ENCODE measurements around the gene NPTXR.
A peak's percentile ranks its signal among the peaks of the same experiment; 100 is the strongest.

The NPTXR gene

DNA sequence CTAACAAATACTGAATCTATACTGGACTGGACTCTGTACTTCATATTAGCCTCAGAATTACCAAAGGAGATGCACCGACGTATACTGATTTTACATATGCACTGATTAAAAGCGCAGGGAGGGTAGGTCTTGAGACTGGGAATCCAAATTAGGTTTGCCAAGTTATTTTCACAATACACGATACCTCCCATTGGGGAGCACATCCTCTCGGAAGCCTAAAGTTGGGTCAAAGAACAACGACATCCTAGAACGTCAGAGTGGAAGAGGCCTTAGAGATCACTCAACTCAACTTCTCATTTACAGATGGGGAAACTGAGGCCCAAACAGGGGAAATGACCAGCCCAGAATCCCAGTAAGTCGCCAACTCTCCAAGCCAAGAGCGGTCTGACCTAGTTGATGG, 50.5 kb downstream of the NPTXR start:
- Mint-ChIP-seq H3K9me3 (no peaks in the 10 kb centered on the region), H3K27ac (peak overlapping the region; percentile 84)
- no peak for ATAC-seq

DNA sequence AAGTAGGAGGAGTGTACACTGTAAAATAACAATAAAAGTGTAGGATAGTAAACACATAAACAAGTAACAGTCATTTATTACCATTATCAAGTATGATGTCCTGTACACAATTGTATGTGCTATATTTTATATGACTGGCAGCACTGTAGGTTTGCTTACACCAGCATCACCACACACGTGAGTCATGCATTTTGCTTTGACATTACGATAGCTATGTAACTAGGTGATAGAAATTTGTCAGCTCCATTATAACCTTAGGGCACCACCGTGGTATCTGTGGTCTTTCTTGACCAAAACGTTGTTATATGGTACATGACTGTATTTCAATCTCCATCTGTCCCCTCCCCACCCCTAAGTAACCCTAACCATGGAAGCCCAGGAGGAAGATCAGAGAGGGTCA, 51.0 kb downstream of the NPTXR start:
- Mint-ChIP-seq H3K4me3 (peak overlapping the region; percentile 88), H3K27ac (peak overlapping the region; percentile 84), H3K9me3 (no peaks in the 10 kb centered on the region), H3K36me3 (ENCODE audit: low read depth) (no peaks in the 10 kb centered on the region), H3K4me1 (peaks cover 14% of the 10 kb centered on the region), H3K27me3 (peaks cover 9% of the 10 kb centered on the region)
- DNase-seq (peak; percentile 10), ATAC-seq (peak; percentile 55)

More for the DNA sequence above, 50.5 kb downstream of the NPTXR start:
- Mint-ChIP-seq H3K4me3 (peak overlapping the region; percentile 88), H3K36me3 (ENCODE audit: low read depth) (no peaks in the 10 kb centered on the region), H3K4me1 (peaks cover 14% of the 10 kb centered on the region), H3K27me3 (peaks cover 9% of the 10 kb centered on the region)
- DNase-seq, result no peak

DNA sequence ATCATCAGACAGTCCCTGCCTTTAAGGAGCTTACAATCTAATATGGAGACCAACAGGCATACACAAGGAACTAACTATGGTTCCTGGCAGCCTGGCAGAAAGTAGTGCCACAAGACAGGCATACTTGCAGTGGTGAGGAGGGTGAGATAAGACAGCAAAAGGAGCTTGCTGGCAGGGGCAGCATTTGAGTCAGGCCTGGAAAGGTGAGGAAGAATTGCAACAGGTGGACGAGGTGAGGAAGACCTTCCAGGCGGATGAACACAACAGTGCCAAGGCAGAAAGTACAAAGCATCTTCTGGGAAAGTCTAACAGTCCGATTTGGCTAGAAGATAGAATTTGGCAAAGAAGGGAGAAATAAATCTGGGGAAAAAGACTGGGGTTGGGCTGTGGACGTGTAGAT, 54.2 kb downstream of the NPTXR start:
- H3K27ac Mint-ChIP-seq, result no peak overlapping the region
- no peak for ATAC-seq
- H3K9me3 Mint-ChIP-seq, result no peaks in the 10 kb centered on the region
- no peak for DNase-seq
- no peaks in the 10 kb centered on the region for H3K36me3 Mint-ChIP-seq (ENCODE audit: low read depth)
- no peak overlapping the region for H3K4me3 Mint-ChIP-seq
- peaks cover 12% of the 10 kb centered on the region for H3K4me1 Mint-ChIP-seq
- H3K27me3 Mint-ChIP-seq, result no peaks in the 10 kb centered on the region

DNA sequence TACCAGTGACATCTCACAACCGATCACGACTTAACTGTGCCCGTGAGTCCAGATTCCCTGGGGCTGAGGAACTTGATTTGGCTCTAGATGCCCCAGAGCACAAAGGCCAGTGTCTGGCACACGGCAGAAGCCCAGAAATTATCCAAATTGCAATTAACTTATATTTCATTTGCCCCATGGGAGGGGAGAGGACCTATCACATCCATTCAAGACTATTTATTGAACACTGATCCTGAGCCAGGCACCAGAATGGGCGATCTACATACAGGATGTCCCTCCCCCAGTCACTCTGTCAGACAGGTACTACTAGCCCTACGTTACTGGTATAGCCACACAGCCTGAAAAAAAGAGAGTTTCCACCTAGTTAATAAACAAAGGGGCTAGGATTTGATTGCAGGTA, 55.0 kb downstream of the NPTXR start:
- ATAC-seq (no peak), DNase-seq (no peak)
- Mint-ChIP-seq H3K4me3 (no peak overlapping the region), H3K4me1 (peaks cover 7% of the 10 kb centered on the region), H3K9me3 (no peaks in the 10 kb centered on the region), H3K27me3 (no peaks in the 10 kb centered on the region), H3K36me3 (ENCODE audit: low read depth) (no peaks in the 10 kb centered on the region), H3K27ac (no peak overlapping the region)

- no peaks in the 10 kb centered on the region for H3K27me3 Mint-ChIP-seq
- no peak for ATAC-seq
- H3K4me1 Mint-ChIP-seq, result peaks cover 4% of the 10 kb centered on the region
- no peaks in the 10 kb centered on the region for H3K9me3 Mint-ChIP-seq
- no peak overlapping the region for H3K27ac Mint-ChIP-seq
- H3K36me3 Mint-ChIP-seq (ENCODE audit: low read depth), result no peaks in the 10 kb centered on the region
- H3K4me3 Mint-ChIP-seq, result no peak overlapping the region
- no peak for DNase-seq
Measured at GRCh38 chr22:38788021-38788816, 55.6 kb downstream of the NPTXR start.

- peaks cover 2% of the 10 kb centered on the region for H3K36me3 Mint-ChIP-seq (ENCODE audit: low read depth)
- DNase-seq (no peak), ATAC-seq (no peak)
- no peak overlapping the region for H3K4me3 Mint-ChIP-seq
- no peaks in the 10 kb centered on the region for H3K9me3 Mint-ChIP-seq
- peaks cover 1% of the 10 kb centered on the region for H3K4me1 Mint-ChIP-seq
- no peaks in the 10 kb centered on the region for H3K27me3 Mint-ChIP-seq
- H3K27ac Mint-ChIP-seq, result no peak overlapping the region
Measured at GRCh38 chr22:38786631-38787030, 57.2 kb downstream of the NPTXR start.

DNA sequence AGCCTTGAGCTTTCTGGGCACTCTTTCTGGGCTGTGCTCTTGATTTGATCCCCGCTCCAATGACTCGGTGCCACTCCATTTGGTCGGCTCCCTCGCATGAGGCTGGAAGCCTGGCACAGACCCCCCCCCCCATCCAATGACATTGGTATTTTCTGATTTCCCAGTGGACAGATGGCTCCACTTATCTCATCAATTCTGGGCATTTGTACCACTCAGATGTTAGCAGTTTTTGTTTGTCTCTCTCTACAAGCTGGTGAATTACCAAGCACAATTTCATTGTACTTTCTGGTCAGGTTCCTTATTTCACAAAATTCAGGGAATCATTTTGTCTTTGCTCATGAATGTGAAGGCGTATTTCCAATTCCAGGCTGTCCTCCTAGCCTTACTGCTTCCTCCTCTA, 59.0 kb downstream of the NPTXR start:
- ATAC-seq, result no peak
- Mint-ChIP-seq H3K27me3 (no peaks in the 10 kb centered on the region), H3K27ac (no peak overlapping the region), H3K4me1 (peaks cover 1% of the 10 kb centered on the region), H3K9me3 (no peaks in the 10 kb centered on the region), H3K36me3 (ENCODE audit: low read depth) (peaks cover 2% of the 10 kb centered on the region), H3K4me3 (no peak overlapping the region)
- DNase-seq, result no peak

DNA sequence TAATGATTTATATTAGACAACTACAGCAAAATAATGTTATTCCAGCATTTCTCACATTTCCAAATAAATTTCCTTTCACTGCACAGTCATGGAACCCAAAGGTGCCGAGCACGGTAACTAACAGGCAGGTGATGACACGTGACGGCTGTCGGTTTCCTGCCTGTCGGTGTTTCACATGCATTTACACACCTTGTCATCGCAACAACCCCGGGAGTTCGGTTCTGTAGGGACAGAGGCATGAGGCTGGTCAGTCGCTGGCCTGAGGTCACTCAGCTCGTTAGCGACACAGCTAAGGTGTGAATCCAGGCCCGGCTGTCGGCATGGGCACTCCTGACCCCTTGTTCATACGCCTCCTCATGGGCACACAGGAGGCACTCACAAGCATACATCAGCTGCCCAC, 59.8 kb downstream of the NPTXR start:
- peaks cover 2% of the 10 kb centered on the region for H3K36me3 Mint-ChIP-seq (ENCODE audit: low read depth)
- DNase-seq (no peak), ATAC-seq (no peak)
- H3K4me1 Mint-ChIP-seq, result peaks cover 1% of the 10 kb centered on the region
- H3K4me3 Mint-ChIP-seq, result no peak overlapping the region
- H3K27ac Mint-ChIP-seq, result no peak overlapping the region
- H3K27me3 Mint-ChIP-seq, result no peaks in the 10 kb centered on the region
- H3K9me3 Mint-ChIP-seq, result no peaks in the 10 kb centered on the region

DNA sequence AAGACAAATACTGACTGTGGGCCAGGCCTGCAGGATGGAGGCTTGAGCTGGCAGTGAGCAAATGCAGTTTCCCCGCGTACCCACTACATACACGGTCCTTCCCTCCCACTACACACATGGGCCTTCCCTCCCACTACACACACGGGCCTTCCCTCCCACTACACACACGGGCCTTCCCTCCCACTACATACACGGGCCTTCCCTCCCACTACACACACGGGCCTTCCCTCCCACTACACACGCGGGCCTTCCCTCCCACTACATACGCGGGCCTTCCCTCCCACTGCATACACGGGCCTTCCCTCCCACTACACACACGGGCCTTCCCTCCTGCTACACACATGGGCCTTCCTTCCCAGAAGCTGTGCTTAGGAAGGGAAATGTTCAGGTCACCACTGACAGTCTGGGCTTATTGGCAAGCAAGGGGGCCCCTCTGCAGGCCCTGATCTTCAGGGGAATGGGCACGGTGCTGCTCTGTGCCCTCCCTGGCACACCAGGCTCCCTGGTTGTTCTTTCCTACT, 60.7 kb downstream of the NPTXR start:
- Mint-ChIP-seq H3K9me3 (no peaks in the 10 kb centered on the region), H3K4me1 (peaks cover 1% of the 10 kb centered on the region), H3K4me3 (no peak overlapping the region), H3K27ac (no peak overlapping the region), H3K27me3 (no peaks in the 10 kb centered on the region), H3K36me3 (ENCODE audit: low read depth) (peaks cover 2% of the 10 kb centered on the region)
- ATAC-seq, result no peak
- no peak for DNase-seq

DNA sequence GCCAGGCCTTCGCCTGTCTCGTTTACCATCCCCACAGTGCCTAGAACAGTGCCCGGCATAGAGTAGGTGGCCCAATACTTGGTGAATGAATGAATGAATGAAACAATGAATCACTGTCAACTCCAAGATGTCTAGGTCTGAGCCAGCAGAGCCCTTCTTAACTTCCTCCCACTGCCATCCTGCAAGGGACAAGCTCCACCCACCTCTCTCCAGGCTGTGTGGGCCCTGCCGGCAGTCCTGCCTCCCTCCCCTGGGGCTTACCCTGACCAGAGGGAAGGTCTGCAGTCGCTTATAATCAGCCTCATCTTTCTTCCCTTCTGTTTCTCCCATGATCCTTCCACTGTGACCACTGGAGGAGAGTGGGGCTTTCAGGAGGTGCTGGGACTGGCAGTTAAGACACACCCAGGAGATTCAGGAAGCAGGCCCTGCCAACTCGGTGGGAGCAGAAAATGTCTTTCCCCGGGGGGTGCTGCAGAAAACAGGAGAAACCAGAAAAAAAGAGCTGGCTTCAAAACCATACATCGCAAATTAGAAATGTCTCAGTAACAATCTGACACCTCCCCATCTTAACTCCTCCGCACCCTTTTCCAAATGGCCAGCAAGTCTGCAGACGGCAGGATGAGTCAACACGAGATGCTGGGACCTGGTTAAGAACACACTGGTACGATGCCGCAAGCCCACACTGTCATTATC, 61.3 kb downstream of the NPTXR start:
- Mint-ChIP-seq H3K4me1 (peaks cover 1% of the 10 kb centered on the region), H3K9me3 (no peaks in the 10 kb centered on the region), H3K4me3 (no peak overlapping the region), H3K36me3 (ENCODE audit: low read depth) (peaks cover 2% of the 10 kb centered on the region), H3K27ac (no peak overlapping the region), H3K27me3 (no peaks in the 10 kb centered on the region)
- no peak for DNase-seq
- no peak for ATAC-seq

- H3K36me3 Mint-ChIP-seq (ENCODE audit: low read depth), result peaks cover 2% of the 10 kb centered on the region
- H3K4me3 Mint-ChIP-seq, result no peak overlapping the region
- no peaks in the 10 kb centered on the region for H3K9me3 Mint-ChIP-seq
- no peaks in the 10 kb centered on the region for H3K27me3 Mint-ChIP-seq
- H3K27ac Mint-ChIP-seq, result no peak overlapping the region
- ATAC-seq (no peak), DNase-seq (no peak)
- peaks cover 1% of the 10 kb centered on the region for H3K4me1 Mint-ChIP-seq
Measured at GRCh38 chr22:38781033-38781432, 62.8 kb downstream of the NPTXR start.

DNA sequence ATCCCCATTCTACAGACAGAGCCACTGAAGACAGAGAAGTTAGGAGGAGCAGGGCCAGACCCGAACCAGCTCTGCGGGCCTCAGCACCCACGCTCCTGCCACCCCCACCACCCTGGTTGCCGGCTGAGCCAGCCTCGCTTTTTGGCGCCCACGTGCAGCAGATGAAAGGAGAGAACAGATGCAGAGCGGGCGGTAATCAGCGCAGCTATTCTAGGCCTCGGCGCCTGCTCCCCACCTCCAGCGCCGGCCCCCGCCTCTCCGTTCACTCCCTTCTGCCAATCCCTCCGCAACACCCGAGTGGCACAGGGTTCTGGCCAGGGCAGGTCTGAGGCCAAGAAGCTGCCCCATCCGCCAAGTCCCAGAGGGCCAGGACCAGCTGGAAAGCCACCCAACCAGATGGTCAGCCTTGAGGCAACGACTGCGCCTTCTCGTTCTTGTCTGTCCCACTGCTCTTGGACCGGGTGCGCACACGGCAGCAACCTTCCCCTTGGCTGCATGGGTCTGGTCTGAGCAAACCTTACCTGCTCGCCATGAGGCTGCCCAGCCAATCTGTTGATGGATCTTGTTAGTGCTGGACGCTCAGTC, 66.6 kb downstream of the NPTXR start:
- H3K27me3 Mint-ChIP-seq, result no peaks in the 10 kb centered on the region
- H3K4me1 Mint-ChIP-seq, result peaks cover 6% of the 10 kb centered on the region
- H3K4me3 Mint-ChIP-seq, result no peak overlapping the region
- H3K36me3 Mint-ChIP-seq (ENCODE audit: low read depth), result peaks cover 1% of the 10 kb centered on the region
- no peak for DNase-seq
- no peak overlapping the region for H3K27ac Mint-ChIP-seq
- no peaks in the 10 kb centered on the region for H3K9me3 Mint-ChIP-seq
- ATAC-seq, result no peak

DNA sequence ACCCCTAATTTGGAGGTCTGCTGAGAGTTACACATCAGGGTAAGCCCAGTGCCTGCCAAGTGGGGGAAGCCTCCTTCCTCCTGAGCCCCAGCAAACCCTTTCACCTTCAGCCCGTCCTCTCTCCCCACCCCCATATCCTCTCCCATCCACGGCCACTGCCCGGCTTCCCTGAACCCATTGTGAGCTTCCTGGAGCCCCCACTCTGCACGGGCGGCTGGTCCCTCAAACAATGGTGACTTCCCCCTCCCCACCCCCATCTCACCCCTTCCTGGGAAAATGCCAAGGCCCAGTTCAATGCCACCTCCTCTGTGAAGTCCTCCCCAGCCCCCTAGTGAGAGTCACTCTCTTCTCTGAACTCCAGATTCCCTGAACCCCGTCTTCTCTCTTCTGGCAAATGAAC, 67.7 kb downstream of the NPTXR start:
- no peak overlapping the region for H3K4me3 Mint-ChIP-seq
- no peak overlapping the region for H3K27ac Mint-ChIP-seq
- H3K4me1 Mint-ChIP-seq, result peaks cover 6% of the 10 kb centered on the region
- ATAC-seq, result no peak
- H3K36me3 Mint-ChIP-seq (ENCODE audit: low read depth), result no peaks in the 10 kb centered on the region
- no peaks in the 10 kb centered on the region for H3K27me3 Mint-ChIP-seq
- no peaks in the 10 kb centered on the region for H3K9me3 Mint-ChIP-seq
- no peak for DNase-seq

- H3K36me3 Mint-ChIP-seq (ENCODE audit: low read depth), result no peaks in the 10 kb centered on the region
- H3K9me3 Mint-ChIP-seq, result no peaks in the 10 kb centered on the region
- no peak overlapping the region for H3K27ac Mint-ChIP-seq
- no peaks in the 10 kb centered on the region for H3K27me3 Mint-ChIP-seq
- no peak for DNase-seq
- peaks cover 6% of the 10 kb centered on the region for H3K4me1 Mint-ChIP-seq
- H3K4me3 Mint-ChIP-seq, result no peak overlapping the region
- no peak for ATAC-seq
Measured at GRCh38 chr22:38775656-38776055, 68.2 kb downstream of the NPTXR start.
